ENCODE results near the gene RB1.

RB1 gene

DNA sequence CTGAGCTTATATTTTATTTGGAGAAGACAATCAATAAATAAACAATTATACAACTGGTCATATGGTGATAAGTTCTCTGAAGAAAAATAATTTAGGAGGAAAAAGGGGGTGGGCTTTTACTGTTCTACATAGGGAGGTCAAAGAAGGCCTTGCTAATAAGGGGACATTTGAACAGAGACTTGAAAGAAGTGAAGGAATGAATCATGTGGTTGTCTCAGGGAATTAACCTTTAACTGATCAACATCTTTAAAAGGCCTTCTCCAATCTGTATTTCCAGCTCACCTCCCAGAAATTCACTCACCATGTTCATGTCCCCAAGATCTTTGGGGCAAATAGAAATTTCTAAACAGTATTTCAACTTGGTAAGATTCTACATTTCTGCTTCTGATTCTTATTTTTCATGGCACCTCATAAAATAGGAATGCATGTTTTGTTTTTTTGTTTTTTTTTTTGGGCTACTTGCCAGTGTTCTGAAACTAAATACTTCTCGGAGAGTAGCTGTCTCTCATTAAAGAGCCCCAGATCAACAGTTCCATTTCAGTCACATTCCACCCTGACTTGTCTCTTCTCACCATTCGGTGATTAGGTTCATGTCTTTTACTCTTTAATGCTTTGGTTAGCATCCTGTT lies 128.6 kb downstream of the RB1 start:
- H3K27me3 ChIP-seq (ENCODE audit: insufficient read depth, low read length), result no peaks in the 10 kb centered on the region
- no peak overlapping the region for H3K4me2 ChIP-seq (ENCODE audit: low read length)
- no peaks in the 10 kb centered on the region for H3K9me2 ChIP-seq (ENCODE audit: low read depth, low read length)
- H3K79me2 ChIP-seq (ENCODE audit: insufficient read depth, low read length), result no peaks in the 10 kb centered on the region
- no peak overlapping the region for H3K4me3 ChIP-seq (ENCODE audit: low read depth, low read length, poor library complexity, severe bottlenecking)
- no peaks in the 10 kb centered on the region for H4K20me1 ChIP-seq (ENCODE audit: insufficient read depth, low read length)
- H3K27ac ChIP-seq (ENCODE audit: low read depth, low read length, poor library complexity, severe bottlenecking), result no peak overlapping the region
- H3F3A ChIP-seq (ENCODE audit: insufficient read depth, low read length), result no peaks in the 10 kb centered on the region
- H2AFZ ChIP-seq (ENCODE audit: low read length), result no peak overlapping the region
- no peak overlapping the region for H3K9ac ChIP-seq (ENCODE audit: low read length)
- no peaks in the 10 kb centered on the region for H3K9me3 ChIP-seq (ENCODE audit: low read length)
- H3K36me3 ChIP-seq (ENCODE audit: insufficient read depth, low read length), result no peaks in the 10 kb centered on the region; the same call in none of the 2 replicates
- TF ChIP-seq, protein P1, sequence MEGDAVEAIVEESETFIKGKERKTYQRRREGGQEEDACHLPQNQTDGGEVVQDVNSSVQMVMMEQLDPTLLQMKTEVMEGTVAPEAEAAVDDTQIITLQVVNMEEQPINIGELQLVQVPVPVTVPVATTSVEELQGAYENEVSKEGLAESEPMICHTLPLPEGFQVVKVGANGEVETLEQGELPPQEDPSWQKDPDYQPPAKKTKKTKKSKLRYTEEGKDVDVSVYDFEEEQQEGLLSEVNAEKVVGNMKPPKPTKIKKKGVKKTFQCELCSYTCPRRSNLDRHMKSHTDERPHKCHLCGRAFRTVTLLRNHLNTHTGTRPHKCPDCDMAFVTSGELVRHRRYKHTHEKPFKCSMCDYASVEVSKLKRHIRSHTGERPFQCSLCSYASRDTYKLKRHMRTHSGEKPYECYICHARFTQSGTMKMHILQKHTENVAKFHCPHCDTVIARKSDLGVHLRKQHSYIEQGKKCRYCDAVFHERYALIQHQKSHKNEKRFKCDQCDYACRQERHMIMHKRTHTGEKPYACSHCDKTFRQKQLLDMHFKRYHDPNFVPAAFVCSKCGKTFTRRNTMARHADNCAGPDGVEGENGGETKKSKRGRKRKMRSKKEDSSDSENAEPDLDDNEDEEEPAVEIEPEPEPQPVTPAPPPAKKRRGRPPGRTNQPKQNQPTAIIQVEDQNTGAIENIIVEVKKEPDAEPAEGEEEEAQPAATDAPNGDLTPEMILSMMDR (IDR thresholded peaks at IDR 0.05; ENCODE audit: low read length), result no peak
- no peak for TF ChIP-seq EZH2 (IDR thresholded peaks at IDR 0.05; ENCODE audit: borderline replicate concordance, low read length)
- peaks cover 4% of the 10 kb centered on the region for H3K4me1 ChIP-seq (ENCODE audit: insufficient read depth, low read length, severe bottlenecking)

DNA sequence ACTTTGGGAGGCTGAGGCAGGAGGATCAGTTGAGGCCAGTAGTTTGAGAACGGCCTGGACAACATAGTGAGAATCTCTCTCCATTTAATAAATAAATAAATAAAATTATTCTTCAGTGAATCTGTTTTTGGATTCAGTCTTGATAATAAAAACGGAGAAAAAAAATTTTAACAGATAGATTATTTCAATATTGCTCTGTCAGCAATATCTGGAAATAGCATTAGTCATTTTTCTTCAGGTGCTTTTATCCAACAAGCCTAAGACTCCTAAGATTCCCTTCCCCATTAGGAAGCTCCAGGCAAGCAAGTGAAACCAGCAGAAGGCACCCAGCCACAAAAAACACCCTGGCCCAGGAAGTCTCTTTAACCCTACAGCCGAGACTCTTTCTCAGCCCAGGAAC lies 130.6 kb downstream of the RB1 start:
- H4K20me1 ChIP-seq (ENCODE audit: insufficient read depth, low read length), result no peaks in the 10 kb centered on the region
- no peak overlapping the region for H3K27ac ChIP-seq (ENCODE audit: low read depth, low read length, poor library complexity, severe bottlenecking)
- no peaks in the 10 kb centered on the region for H3K79me2 ChIP-seq (ENCODE audit: insufficient read depth, low read length)
- H3K27me3 ChIP-seq (ENCODE audit: insufficient read depth, low read length), result no peaks in the 10 kb centered on the region
- no peaks in the 10 kb centered on the region for H3F3A ChIP-seq (ENCODE audit: insufficient read depth, low read length)
- TF ChIP-seq, protein P1 (IDR thresholded peaks at IDR 0.05; ENCODE audit: low read length), result no peak
- no peak for TF ChIP-seq EZH2 (IDR thresholded peaks at IDR 0.05; ENCODE audit: borderline replicate concordance, low read length)
- peaks cover 4% of the 10 kb centered on the region for H3K4me1 ChIP-seq (ENCODE audit: insufficient read depth, low read length, severe bottlenecking)
- H3K9ac ChIP-seq (ENCODE audit: low read length), result no peak overlapping the region
- no peak overlapping the region for H3K4me2 ChIP-seq (ENCODE audit: low read length)
- no peak overlapping the region for H3K4me3 ChIP-seq (ENCODE audit: low read depth, low read length, poor library complexity, severe bottlenecking)
- H2AFZ ChIP-seq (ENCODE audit: low read length), result no peak overlapping the region
- H3K9me3 ChIP-seq (ENCODE audit: low read length), result no peaks in the 10 kb centered on the region
- H3K9me2 ChIP-seq (ENCODE audit: low read depth, low read length), result no peaks in the 10 kb centered on the region
- peaks cover 3% of the 10 kb centered on the region; the same call in 1 of the 2 replicates for H3K36me3 ChIP-seq (ENCODE audit: insufficient read depth, low read length)

DNA sequence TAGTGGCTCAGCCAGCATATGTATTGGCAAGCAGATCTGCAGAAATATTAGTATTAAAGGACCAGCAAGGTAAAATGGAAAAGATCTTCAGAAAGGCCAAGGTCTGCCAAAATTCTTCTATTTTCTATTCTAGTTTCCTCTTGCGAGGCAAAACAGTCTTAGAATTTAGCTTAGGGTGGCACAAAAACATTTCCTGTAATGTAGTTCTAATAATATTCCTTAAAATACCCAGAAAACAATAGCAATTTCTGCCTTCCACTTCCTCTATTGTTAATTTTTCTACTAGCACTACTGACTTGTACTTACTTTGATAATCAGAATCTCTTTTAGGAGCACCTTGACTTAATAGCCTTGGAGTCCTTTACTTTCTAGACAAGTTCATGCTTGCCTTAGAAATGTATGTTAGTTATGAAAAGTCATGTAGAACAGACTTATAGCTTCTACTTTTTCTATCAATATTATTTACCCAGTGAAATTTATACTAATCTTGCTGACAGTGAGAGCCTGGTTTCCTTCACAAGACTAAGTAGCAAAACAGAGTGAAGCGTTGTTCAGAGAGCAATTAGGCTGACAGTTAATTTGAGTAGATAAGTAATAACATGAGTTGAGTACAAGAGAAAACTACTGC lies 133.2 kb downstream of the RB1 start:
- no peaks in the 10 kb centered on the region for H3K27me3 ChIP-seq (ENCODE audit: insufficient read depth, low read length)
- H4K20me1 ChIP-seq (ENCODE audit: insufficient read depth, low read length), result no peaks in the 10 kb centered on the region
- no peak overlapping the region for H3K4me2 ChIP-seq (ENCODE audit: low read length)
- no peak overlapping the region for H3K9ac ChIP-seq (ENCODE audit: low read length)
- peaks cover 3% of the 10 kb centered on the region; the same call in 1 of the 2 replicates for H3K36me3 ChIP-seq (ENCODE audit: insufficient read depth, low read length)
- no peaks in the 10 kb centered on the region for H3K9me3 ChIP-seq (ENCODE audit: low read length)
- H3K27ac ChIP-seq (ENCODE audit: low read depth, low read length, poor library complexity, severe bottlenecking), result no peak overlapping the region
- no peak overlapping the region for H3K4me3 ChIP-seq (ENCODE audit: low read depth, low read length, poor library complexity, severe bottlenecking)
- no peaks in the 10 kb centered on the region for H3K79me2 ChIP-seq (ENCODE audit: insufficient read depth, low read length)
- no peak overlapping the region for H2AFZ ChIP-seq (ENCODE audit: low read length)
- no peaks in the 10 kb centered on the region for H3F3A ChIP-seq (ENCODE audit: insufficient read depth, low read length)
- H3K4me1 ChIP-seq (ENCODE audit: insufficient read depth, low read length, severe bottlenecking), result no peaks in the 10 kb centered on the region
- H3K9me2 ChIP-seq (ENCODE audit: low read depth, low read length), result no peaks in the 10 kb centered on the region
- no peak for TF ChIP-seq EZH2 (IDR thresholded peaks at IDR 0.05; ENCODE audit: borderline replicate concordance, low read length)
- TF ChIP-seq, protein P1 (IDR thresholded peaks at IDR 0.05; ENCODE audit: low read length), result no peak
